PC-3 (cell line): ENCODE measurements around the gene STPG3.

Experiments used
- EZH2 ChIP-seq: fragments of 300-600 bp; sonication (generic); IDR thresholded peaks from one replicate; pipeline ENCODE4 v1.6.1; 2017; ENCODE audit warnings: antibody characterized with exemption, mild to moderate bottlenecking, low read length; ENCODE audit not compliant: unreplicated experiment
- EZH2phosphoT487 ChIP-seq: fragments of 300-600 bp; sonication (generic); IDR thresholded peaks from 2 replicates; pipeline ENCODE4 v1.6.1; 2018; ENCODE audit warnings: mild to moderate bottlenecking, antibody characterized with exemption, low read length, borderline replicate concordance
- TF ChIP-seq, protein P1 (sequence below): fragments of 300-600 bp; sonication (generic); conservative IDR thresholded peaks from 2 replicates; pipeline ENCODE4 v1.5.1; 2017; ENCODE audit warnings: antibody characterized with exemption, low read depth, mild to moderate bottlenecking, low read length

DNA sequence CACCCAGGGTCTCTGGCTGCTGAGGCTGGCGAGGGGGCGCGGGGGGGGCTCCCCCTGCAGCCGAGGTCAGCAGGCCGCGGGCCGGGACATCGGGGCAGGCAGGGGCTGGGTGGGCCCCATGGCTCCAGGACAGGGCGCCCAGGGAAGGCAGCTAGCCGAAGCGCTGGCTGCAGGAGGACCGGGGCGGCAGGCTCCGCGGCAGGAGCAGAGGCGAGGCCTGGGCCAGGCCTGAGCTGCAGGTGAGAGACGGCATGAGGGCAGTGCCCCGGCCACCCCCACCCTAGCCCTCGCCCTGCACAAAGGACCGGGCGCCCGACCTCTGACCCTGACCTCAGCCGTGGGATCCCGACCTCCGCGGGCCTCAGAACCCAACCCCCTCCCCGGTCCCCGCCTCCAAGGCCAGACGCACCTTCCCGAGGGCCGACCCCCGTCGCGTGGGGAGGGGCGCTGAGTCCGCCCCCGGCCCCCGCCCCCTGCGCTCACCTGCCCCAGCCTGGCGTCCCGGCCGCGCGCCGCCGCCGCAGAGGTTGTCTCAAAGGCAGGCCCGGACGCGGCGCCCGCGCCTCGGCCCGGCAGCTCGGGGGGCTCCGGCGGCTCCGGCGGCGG, 29.5 kb upstream of the STPG3 start:
- TF ChIP-seq EZH2 = no peak
- TF ChIP-seq, protein P1, sequence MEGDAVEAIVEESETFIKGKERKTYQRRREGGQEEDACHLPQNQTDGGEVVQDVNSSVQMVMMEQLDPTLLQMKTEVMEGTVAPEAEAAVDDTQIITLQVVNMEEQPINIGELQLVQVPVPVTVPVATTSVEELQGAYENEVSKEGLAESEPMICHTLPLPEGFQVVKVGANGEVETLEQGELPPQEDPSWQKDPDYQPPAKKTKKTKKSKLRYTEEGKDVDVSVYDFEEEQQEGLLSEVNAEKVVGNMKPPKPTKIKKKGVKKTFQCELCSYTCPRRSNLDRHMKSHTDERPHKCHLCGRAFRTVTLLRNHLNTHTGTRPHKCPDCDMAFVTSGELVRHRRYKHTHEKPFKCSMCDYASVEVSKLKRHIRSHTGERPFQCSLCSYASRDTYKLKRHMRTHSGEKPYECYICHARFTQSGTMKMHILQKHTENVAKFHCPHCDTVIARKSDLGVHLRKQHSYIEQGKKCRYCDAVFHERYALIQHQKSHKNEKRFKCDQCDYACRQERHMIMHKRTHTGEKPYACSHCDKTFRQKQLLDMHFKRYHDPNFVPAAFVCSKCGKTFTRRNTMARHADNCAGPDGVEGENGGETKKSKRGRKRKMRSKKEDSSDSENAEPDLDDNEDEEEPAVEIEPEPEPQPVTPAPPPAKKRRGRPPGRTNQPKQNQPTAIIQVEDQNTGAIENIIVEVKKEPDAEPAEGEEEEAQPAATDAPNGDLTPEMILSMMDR = no peak
- TF ChIP-seq EZH2phosphoT487 = no peak
